Mesothelial cell of epicardium (in vitro differentiated cells): ENCODE results near the gene CD226. TPM values are rescaled to one million over a fixed set of nuclear protein-coding genes. Genes with fewer than 3 reads are reported as not detected.

ENCODE experiments used
- DNase-seq, 2 experiments: peaks; one replicate each; pipeline ENCODE4 v3.0.0; 2021; ENCODE audit warnings: low spot score in 2 of 2; ENCODE audit not compliant: unreplicated experiment in 2 of 2
- H3K27ac Mint-ChIP-seq: 2 replicates; pipeline ENCODE4 v1.8.0; 2021; ENCODE audit warnings: mixed read lengths
- H3K27me3 Mint-ChIP-seq: 2 replicates; pipeline ENCODE4 v1.8.0; 2021; ENCODE audit warnings: low read depth, mixed read lengths
- H3K36me3 Mint-ChIP-seq: 2 replicates; pipeline ENCODE4 v1.8.0; 2021; ENCODE audit warnings: mixed read lengths
- H3K4me1 Mint-ChIP-seq: 2 replicates; pipeline ENCODE4 v1.8.0; 2021; ENCODE audit warnings: mixed read lengths
- H3K4me3 Mint-ChIP-seq: 2 replicates; pipeline ENCODE4 v1.8.0; 2021; ENCODE audit warnings: mild to moderate bottlenecking, moderate library complexity, mixed read lengths
- H3K9me3 Mint-ChIP-seq: 2 replicates; pipeline ENCODE4 v1.8.0; 2021; ENCODE audit warnings: mixed read lengths
- total RNA-seq: library from RNA; stranded (reverse); gene quantifications from 3 replicates; pipeline ENCODE4 v1.2.1, GENCODE V29; 2021
- TF ChIP-seq, protein P1 (sequence below): fragments of 200-600 bp; sonication (generic); IDR thresholded peaks from one replicate; pipeline ENCODE4 v1.5.0; 2021; ENCODE audit warnings: antibody characterized with exemption; ENCODE audit not compliant: unreplicated experiment

Gene CD226
- total RNA-seq, 1 donor from 2014 or later, result 0.31 TPM

DNA sequence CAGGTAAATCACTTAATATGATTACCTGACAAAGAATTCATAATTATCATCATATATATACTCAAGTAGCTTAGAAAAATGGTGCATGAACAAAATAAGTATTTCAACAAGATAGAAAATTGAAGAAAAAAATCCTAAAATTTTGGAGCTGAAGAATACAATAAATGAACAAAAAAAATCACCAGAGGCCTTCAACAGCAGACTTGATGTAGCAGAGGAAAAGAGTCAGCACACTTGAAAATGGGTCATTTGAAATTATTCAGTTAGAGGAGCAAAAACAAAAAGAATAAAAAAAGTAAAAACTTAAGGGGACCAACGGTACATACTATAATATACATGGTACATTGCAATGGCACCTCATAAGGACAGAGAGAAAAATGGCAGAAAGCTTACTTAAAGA is 40.2 kb upstream of the CD226 start:
- Mint-ChIP-seq H3K27ac (no peak overlapping the region), H3K4me3 (no peak overlapping the region), H3K9me3 (peaks cover 52% of the 10 kb centered on the region), H3K4me1 (no peaks in the 10 kb centered on the region), H3K36me3 (peaks cover 30% of the 10 kb centered on the region), H3K27me3 (no peaks in the 10 kb centered on the region)
- no peak for DNase-seq
- TF ChIP-seq, protein P1, sequence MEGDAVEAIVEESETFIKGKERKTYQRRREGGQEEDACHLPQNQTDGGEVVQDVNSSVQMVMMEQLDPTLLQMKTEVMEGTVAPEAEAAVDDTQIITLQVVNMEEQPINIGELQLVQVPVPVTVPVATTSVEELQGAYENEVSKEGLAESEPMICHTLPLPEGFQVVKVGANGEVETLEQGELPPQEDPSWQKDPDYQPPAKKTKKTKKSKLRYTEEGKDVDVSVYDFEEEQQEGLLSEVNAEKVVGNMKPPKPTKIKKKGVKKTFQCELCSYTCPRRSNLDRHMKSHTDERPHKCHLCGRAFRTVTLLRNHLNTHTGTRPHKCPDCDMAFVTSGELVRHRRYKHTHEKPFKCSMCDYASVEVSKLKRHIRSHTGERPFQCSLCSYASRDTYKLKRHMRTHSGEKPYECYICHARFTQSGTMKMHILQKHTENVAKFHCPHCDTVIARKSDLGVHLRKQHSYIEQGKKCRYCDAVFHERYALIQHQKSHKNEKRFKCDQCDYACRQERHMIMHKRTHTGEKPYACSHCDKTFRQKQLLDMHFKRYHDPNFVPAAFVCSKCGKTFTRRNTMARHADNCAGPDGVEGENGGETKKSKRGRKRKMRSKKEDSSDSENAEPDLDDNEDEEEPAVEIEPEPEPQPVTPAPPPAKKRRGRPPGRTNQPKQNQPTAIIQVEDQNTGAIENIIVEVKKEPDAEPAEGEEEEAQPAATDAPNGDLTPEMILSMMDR, result no peak

DNA sequence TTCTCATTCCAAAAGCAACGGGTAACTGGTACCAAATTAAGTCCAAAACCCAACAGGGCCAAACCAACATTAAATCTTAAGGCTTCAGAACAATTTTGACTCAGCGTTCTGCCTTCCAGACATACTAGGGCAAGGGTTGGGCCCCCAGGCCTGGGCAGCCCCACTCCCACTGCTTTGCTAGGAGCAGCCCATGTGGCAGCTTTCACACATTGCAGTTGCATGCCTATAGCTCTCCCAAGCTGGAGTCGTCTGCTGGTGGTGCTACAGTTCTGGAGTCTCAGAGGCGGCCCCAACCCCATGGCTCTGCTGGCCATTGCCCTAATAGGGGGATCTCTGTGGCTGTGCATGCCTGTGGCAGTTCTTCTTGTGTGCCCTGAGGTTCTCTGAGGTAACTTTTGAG is 37.6 kb upstream of the CD226 start:
- DNase-seq, result no peak
- Mint-ChIP-seq H3K27me3 (no peaks in the 10 kb centered on the region), H3K4me1 (peaks cover 4% of the 10 kb centered on the region), H3K9me3 (peaks cover 31% of the 10 kb centered on the region), H3K27ac (no peak overlapping the region), H3K4me3 (no peak overlapping the region), H3K36me3 (peaks cover 22% of the 10 kb centered on the region)
- TF ChIP-seq, protein P1, result no peak

DNA sequence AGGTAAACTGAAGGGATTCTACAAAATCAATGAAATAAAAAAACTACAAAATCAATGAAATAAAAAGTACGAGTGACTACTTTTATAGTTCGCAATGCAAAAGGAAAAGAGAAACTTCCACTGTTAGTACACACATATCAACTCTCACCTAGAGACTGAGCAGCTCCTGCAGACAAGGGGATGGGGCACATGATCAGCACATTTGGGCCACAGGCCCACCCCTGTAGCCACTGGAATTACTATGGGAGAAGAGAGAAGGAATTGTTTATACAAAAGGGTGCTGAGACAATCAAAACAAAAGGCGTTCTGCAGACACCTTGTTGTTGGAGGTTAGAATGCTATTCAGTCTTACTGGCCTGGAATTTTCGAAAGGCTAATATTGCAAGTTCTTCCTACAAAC is 34.7 kb upstream of the CD226 start:
- peaks cover 4% of the 10 kb centered on the region for H3K4me1 Mint-ChIP-seq
- no peak overlapping the region for H3K4me3 Mint-ChIP-seq

GRCh38 chr18:69981948-69982347 is 34.3 kb upstream of the CD226 start:
- TF ChIP-seq, protein P1, result no peak
- H3K36me3 Mint-ChIP-seq, result peaks cover 5% of the 10 kb centered on the region
- DNase-seq, result no peak
- peaks cover 9% of the 10 kb centered on the region for H3K9me3 Mint-ChIP-seq
- no peaks in the 10 kb centered on the region for H3K27me3 Mint-ChIP-seq
- H3K27ac Mint-ChIP-seq, result no peak overlapping the region
- H3K4me1 Mint-ChIP-seq, result peaks cover 4% of the 10 kb centered on the region
- H3K4me3 Mint-ChIP-seq, result no peak overlapping the region

More for the DNA sequence above, 34.7 kb upstream of the CD226 start:
- no peak for DNase-seq
- H3K36me3 Mint-ChIP-seq, result peaks cover 5% of the 10 kb centered on the region
- TF ChIP-seq, protein P1, result no peak
- no peaks in the 10 kb centered on the region for H3K27me3 Mint-ChIP-seq
- peaks cover 9% of the 10 kb centered on the region for H3K9me3 Mint-ChIP-seq
- H3K27ac Mint-ChIP-seq, result no peak overlapping the region

DNA sequence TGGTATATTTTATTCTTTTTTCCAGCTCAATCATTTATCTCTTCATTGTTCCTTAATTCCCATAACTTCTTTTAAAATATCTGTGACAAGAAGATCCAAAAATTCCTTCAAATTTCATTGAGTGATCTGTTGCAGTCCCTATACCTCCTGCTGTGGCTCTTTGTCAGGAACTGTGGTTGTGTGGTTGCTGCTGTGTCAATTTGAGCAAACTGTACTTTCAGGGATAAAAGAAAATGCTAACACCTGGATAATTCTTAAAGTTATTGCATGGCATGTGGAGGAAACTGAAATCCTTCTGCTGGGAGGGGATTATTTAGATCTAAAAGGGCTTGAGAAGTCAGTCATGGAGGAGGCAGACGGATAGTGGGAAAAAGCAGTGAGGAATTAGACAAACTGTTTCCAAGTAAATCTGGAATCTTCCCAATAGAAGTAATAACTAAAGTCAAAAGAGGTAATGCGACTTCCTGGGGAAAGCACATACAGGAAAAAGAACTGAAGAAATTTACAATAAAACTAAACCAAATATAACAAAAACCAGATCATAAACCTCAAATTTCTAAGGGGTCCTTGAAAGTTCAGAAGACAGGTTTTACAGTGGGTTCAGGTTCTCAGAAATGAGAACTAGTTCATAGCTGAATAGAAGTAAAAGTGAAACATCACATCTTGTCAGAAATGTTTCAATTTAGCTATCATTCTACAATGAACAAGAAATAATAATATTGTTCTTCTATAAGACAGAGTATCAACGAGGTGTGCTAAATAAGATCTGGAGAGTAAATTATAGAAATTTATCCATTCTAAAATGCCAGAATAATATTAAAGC is 33.5 kb upstream of the CD226 start:
- TF ChIP-seq, protein P1, result no peak
- peaks cover 3% of the 10 kb centered on the region for H3K36me3 Mint-ChIP-seq
- DNase-seq, result no peak
- H3K4me3 Mint-ChIP-seq, result no peak overlapping the region
- peaks cover 12% of the 10 kb centered on the region for H3K9me3 Mint-ChIP-seq
- no peaks in the 10 kb centered on the region for H3K27me3 Mint-ChIP-seq
- H3K27ac Mint-ChIP-seq, result no peak overlapping the region
- H3K4me1 Mint-ChIP-seq, result peaks cover 4% of the 10 kb centered on the region
